ENCODE data around the gene NTM.

GRCh38 chr11:132111316-132111715, 740.9 kb downstream of the NTM start:
- no peak for TF ChIP-seq EZH2 (IDR thresholded peaks at IDR 0.05; ENCODE audit: insufficient read depth, poor library complexity, severe bottlenecking)
- TF ChIP-seq EZH2phosphoT487 (IDR thresholded peaks at IDR 0.05; ENCODE audit: insufficient read depth, low read depth): no peak

All from GM23248 (cell line).